ENCODE data around the gene FAM184B.

DNA sequence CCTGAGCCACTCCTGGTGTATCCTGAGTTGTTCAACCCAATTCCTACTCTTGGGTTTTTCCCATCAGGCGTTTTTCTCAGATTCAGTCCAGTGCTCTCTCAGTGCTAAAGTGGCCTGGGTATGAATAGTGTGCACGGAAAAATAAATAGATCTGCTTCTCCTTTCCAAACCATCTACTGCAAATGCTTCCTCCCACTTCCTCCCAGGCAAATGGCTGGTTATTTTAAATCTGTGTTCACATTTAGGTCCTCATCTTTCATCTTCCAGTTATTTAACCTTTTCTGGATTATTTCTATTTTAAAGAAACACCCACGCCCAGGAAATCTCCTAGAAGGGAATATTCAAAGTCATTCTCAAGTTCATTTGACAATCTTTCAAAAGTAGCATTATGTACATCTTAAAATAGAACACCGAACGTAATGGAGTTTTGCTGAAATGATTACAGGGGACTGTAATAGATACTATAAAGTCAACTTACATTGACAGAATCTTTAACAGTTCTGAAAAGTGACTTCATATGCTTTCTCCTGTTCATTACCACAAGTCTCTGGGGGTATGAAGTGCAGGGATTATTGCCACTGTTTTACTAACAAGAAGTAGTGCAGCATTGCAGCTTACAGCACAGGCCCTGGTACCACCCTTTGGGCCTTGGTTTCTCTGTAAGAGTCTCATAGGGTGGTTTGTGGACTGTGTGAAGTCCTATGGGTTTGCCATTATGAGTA is 100.7 kb downstream of the FAM184B start:
- TF ChIP-seq POLR2A (IDR thresholded peaks at IDR 0.05; ENCODE audit: low read length) (no peak), GATA1 (IDR thresholded peaks at IDR 0.05; ENCODE audit: low read depth, low read length) (no peak)

Data from erythroblast (primary cell).